A673 (cell line): ENCODE data around the gene YWHAQ. TPM values are rescaled to one million over a fixed set of nuclear protein-coding genes. Genes with fewer than 3 reads are reported as not detected.

ENCODE experiments used
- BruUV-seq: library from RNA; stranded (reverse); fragments of 400-500 nt; replicated peaks from 2 replicates; lab custom pipeline; 2021; lab: Mats Ljungman, UMichigan
- CTCF ChIA-PET: fragments of 300-600 bp; sonication (Branson Sonifier 250); formaldehyde crosslinking; loops from one replicate; lab custom pipeline; 2022; ENCODE audit warnings: antibody characterized with exemption; lab: Charles Lee
- POLR2A ChIA-PET: fragments of 300-600 bp; sonication (Branson Sonifier 250); formaldehyde crosslinking; loops from one replicate; lab custom pipeline; 2022; ENCODE audit warnings: antibody characterized with exemption; ENCODE audit not compliant: low non-redundant PET; lab: Charles Lee
- DNase-seq: peaks from one replicate; pipeline ENCODE4 v3.0.0-alpha.2; 2015; ENCODE audit warnings: low spot score
- H3K27ac ChIP-seq: fragments of 200-600 bp; sonication (generic); 2 replicates; pipeline ENCODE4 v1.5.1; 2016; ENCODE audit warnings: mixed run types, low read depth, mild to moderate bottlenecking, mixed read lengths, antibody characterized with exemption, low read length; ENCODE audit not compliant: poor library complexity, severe bottlenecking
- H3K27me3 ChIP-seq: fragments of 200-600 bp; sonication (generic); replicated peaks from 2 replicates; pipeline ENCODE4 v1.6.1; 2017; ENCODE audit warnings: mixed run types, low read depth, mild to moderate bottlenecking, mixed read lengths, antibody characterized with exemption, low read length; ENCODE audit not compliant: insufficient read depth, poor library complexity
- H3K36me3 ChIP-seq: fragments of 200-600 bp; sonication (generic); 2 replicates; pipeline ENCODE4 v1.6.1; 2016; ENCODE audit warnings: mixed run types, mild to moderate bottlenecking, mixed read lengths, antibody characterized with exemption, low read length; ENCODE audit not compliant: insufficient read depth, poor library complexity, severe bottlenecking
- H3K4me1 ChIP-seq: fragments of 200-600 bp; sonication (generic); 2 replicates; pipeline ENCODE4 v1.6.1; 2017; ENCODE audit warnings: mixed run types, mild to moderate bottlenecking, mixed read lengths, antibody characterized with exemption, low read length; ENCODE audit not compliant: insufficient read depth, poor library complexity, severe bottlenecking
- H3K4me3 ChIP-seq: fragments of 200-600 bp; sonication (generic); 2 replicates; pipeline ENCODE4 v1.5.1; 2016; ENCODE audit warnings: low read depth, mixed run types, mild to moderate bottlenecking, mixed read lengths, low read length; ENCODE audit not compliant: poor library complexity, severe bottlenecking
- H3K9me3 ChIP-seq: fragments of 200-600 bp; sonication (generic); 2 replicates; pipeline ENCODE4 v1.6.1; 2016; ENCODE audit warnings: mixed run types, low read depth, mild to moderate bottlenecking, mixed read lengths, antibody characterized with exemption, low read length; ENCODE audit not compliant: poor library complexity, severe bottlenecking
- CTCF ChIP-seq: fragments of 300-800, 200-600 bp; sonication (generic); conservative IDR thresholded peaks from 2 replicates; pipeline ENCODE4 v1.5.1; 2017; ENCODE audit warnings: low read depth, mild to moderate bottlenecking, antibody characterized with exemption, low read length, moderate library complexity, mixed read lengths
- EZH2 ChIP-seq: fragments of 200-600 bp; sonication (generic); IDR thresholded peaks from 2 replicates; pipeline ENCODE4 v1.6.1; 2017; ENCODE audit warnings: borderline replicate concordance, low read depth, mild to moderate bottlenecking, mixed read lengths, antibody characterized with exemption, low read length; ENCODE audit not compliant: poor library complexity, severe bottlenecking
- intact Hi-C: fragments of 100-400 bp; cut with micrococcal nuclease; formaldehyde crosslinking; loops from one replicate; pipeline ENCODE4 v1.10.0; 2022; ENCODE audit not compliant: unreplicated experiment
- total RNA-seq: library from RNA; stranded (reverse); gene quantifications from 2 replicates; pipeline ENCODE4 v1.2.3, GENCODE V29; 2021

The YWHAQ gene
- total RNA-seq, 1 experiment from 2014 or later, result 533 TPM

GRCh38 chr2:9637330-9637729 is 6.5 kb upstream of the YWHAQ start:
- CTCF ChIA-PET, result no interaction called here
- POLR2A ChIA-PET, result interaction anchor here (0.5 kb wide), 1 partner anchor 723 kb away, joined by 10 read pairs; no protein-coding TSS in a partner anchor
- Histone ChIP-seq H3K9me3 (no peaks in the 10 kb centered on the region), H3K36me3 (no peaks in the 10 kb centered on the region), H3K27me3 (no peaks in the 10 kb centered on the region), H3K4me1 (no peaks in the 10 kb centered on the region), H3K4me3 (no peak overlapping the region), H3K27ac (no peak overlapping the region)
- intact Hi-C loops, result no loop called here
- peak; percentile 39 for DNase-seq
- TF ChIP-seq CTCF, result no peak
- no peak for TF ChIP-seq EZH2
- no TSS peak for BruUV-seq

- no peaks in the 10 kb centered on the region for H3K27me3 ChIP-seq
- intact Hi-C loops, result no loop called here
- ChIA-PET POLR2A (no interaction called here), CTCF (no interaction called here)
- no peak overlapping the region for H3K4me3 ChIP-seq
- no peak for DNase-seq
- TF ChIP-seq EZH2 (no peak), CTCF (no peak)
- peaks cover 4% of the 10 kb centered on the region for H3K36me3 ChIP-seq
- no peaks in the 10 kb centered on the region for H3K9me3 ChIP-seq
- no peaks in the 10 kb centered on the region for H3K4me1 ChIP-seq
- no peak overlapping the region for H3K27ac ChIP-seq
- BruUV-seq, result no TSS peak
These were observed 3.3 kb upstream of the YWHAQ start for GRCh38 chr2:9634133-9634532.

GRCh38 chr2:9631878-9632700 is 1.3 kb upstream of the YWHAQ start:
- TF ChIP-seq CTCF (no peak), EZH2 (no peak)
- Histone ChIP-seq H3K9me3 (no peaks in the 10 kb centered on the region), H3K27ac (no peak overlapping the region), H3K36me3 (peaks cover 25% of the 10 kb centered on the region), H3K27me3 (no peaks in the 10 kb centered on the region), H3K4me3 (no peak overlapping the region), H3K4me1 (peaks cover 13% of the 10 kb centered on the region)
- no peak for DNase-seq
- intact Hi-C loops, result no loop called here
- POLR2A ChIA-PET, result no interaction called here
- BruUV-seq, result no TSS peak
- CTCF ChIA-PET, result no interaction called here
